Left colon (tissue), 2 donors: ENCODE measurements around the gene CAMK2B. TPM values are rescaled to one million over a fixed set of nuclear protein-coding genes. Genes with fewer than 3 reads are reported as not detected.
"Not testable (repeated sequence)": the region's sequence is repeated elsewhere in the genome, so short reads cannot be mapped to it uniquely, and the experiment has no call there.

Experiments used
- ATAC-seq: fragments of 200-7000 bp; cut with Tn5 transposase; one replicate; pipeline ENCODE4 v1.9.1; 2020; ENCODE audit warnings: mild to moderate bottlenecking, moderate library complexity
- DNase-seq, 2 donors: peaks; one replicate each; pipeline ENCODE4 v3.0.0-alpha.2; 2020
- intact Hi-C, 2 donors: fragments of 100-400 bp; cut with DNase I in 1 of 2; cut with micrococcal nuclease in 1 of 2; formaldehyde crosslinking; loops; one replicate each; pipeline versions ENCODE4 v1.11.2 to v1.14.0; 2022; cut with DNase I, micrococcal nuclease
- total RNA-seq, 2 donors: library from RNA; stranded (reverse); fragmentation: NEBNext Ultra II Directional; extraction: Animal tissue kit (Norgen Biotek cat#: 25700); gene quantifications; one replicate each; pipeline ENCODE4 v1.2.1, GENCODE V29; 2021
- donor health status: DM: no; HTN: no; CAD: no.
- donor health status: DM: yes; HTN: yes; CAD: no.

Gene CAMK2B
- total RNA-seq, 2 donors from 2014 or later: 0.61 to 0.76 TPM

DNA sequence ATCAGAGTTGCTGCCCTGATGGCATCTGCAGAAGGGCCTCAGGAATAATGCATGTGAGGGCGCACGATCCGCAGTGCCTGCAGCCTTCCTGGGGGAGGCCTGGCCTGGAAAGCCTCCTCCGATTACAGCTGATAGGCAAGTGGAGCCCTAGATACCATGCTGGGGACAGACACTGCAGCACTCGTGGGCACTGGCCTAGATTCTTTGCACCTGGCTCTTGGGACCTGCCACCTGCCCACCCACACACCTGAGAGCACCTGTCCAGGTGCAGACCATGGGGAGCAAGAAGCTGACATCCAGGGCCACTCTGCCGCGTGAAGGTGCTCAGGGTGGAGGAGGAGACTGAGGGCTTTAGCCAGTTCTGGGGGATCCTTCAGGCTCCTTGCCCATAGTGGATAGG, 109.9 kb downstream of the CAMK2B start:
- intact Hi-C loops: no loop called here
- DNase-seq (peak in 1 of 2 donors; percentile 10), ATAC-seq (no peak)

DNA sequence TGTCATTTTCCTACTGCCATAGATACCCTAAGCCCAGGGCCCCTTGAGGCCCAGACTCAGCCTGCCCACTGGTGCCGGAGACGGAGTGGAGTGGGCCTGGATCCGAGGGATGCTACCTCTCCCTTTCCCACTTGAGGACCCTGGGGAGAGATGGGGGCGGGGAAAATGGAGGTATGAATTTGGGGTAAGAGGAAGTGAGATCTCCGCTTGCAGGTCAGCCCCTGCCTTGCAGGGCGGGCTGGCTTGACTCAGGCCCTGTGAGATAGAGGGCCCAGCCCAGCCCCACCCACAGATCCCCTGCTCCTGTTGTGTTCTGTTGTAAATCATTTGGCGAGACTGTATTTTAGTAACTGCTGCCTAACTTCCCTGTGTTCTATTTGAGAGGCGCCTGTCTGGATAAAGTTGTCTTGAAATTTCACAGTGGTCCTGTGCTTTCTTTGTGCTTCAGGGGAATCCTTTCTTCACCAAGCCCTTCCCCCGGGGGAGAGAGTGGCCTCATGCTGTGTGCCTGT, 111.5 kb downstream of the CAMK2B start:
- intact Hi-C loops: no loop called here
- DNase-seq (peak in 1 of 2 donors; percentile 18), ATAC-seq (peak; percentile 13)

DNA sequence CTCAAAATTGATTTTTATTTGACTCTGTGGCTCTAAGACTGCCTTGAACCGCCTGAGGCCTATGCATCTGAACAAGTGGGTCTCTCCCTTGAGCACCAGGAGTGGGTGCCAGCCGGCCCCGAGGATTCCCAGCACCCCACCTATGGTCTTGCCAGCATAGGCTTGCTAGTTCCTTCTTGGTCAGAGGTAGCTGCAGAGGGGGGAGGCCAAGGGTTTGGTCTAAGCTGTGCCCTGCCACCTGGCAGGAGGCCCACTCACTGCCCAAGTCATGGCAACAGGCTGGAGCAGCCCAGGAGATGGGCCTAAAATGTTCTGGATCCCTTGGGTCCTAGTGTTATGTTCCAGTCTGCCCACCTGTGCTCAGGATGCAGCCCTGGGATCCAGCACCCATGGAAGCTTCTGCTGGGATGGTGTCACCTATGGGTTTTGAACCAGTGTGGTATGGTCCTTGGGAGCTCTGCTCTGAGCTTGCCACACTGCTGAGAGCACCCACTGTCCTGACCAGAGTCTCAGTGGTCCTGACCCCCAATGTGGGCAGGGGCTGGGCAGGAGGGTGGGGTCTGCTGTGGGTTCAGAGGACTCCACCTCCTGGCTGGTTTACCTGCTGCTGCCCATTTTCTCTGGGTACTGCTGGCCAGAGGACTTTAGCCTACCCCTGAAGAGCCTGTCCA, 112.1 kb downstream of the CAMK2B start:
- ATAC-seq (peak; percentile 21), DNase-seq (peak in 1 of 2 donors; percentile 18)
- intact Hi-C loops: no loop called here

- ATAC-seq (no peak), DNase-seq (peak in 1 of 2 donors; percentile 8)
- intact Hi-C loops: no loop called here
Observed at GRCh38 chr7:44212581-44213184, 112.7 kb downstream of the CAMK2B start.

DNA sequence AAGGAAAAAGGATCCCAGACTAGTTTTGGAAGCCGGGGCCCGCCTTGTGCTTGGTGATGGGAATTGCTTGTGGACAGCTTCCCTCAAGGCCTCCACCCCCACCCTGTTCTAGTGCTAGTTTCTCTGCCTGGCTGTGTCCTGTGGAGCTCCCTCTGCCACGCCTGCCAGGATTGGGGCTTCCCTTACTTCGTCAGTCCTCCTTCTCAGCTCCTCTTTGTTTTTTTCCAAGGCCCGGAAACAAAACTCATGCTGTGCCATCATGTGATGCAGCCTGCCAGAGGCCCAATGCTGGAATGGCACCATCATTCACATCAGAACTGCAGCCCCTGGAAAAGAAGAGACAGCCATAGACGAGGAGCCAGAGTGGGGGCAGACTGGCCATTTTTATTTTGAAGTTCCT, 113.4 kb downstream of the CAMK2B start:
- ATAC-seq (no peak), DNase-seq (peak in 1 of 2 donors; percentile 12)
- intact Hi-C loops: no loop called here

DNA sequence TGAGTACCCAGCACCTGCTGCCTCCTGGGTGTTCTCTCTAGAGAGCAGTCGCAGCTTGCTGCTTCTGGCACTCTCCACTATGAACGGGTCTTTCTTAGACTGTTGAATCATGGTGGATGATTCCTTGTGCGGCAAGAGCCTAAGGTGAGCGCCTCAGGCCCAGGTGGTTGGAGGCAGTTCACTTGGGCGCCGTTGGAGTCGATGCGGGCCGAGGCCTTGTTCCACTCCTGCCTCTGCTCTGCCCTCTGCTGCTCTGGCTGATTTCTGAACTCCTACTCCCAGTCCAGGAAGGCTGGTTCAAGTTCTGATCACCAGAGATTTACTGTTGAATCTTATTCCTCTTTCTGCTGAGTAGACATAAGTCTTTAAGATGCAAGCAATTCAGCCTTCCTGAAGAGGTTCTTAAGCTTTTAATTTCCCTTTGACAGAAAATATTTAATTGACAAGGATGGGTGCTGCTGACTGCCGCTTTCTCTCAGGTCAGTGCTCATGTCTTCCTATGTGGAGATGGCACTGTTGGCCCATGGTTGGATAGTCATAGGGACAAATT, 114.2 kb downstream of the CAMK2B start:
- intact Hi-C loops: no loop called here
- ATAC-seq: no peak
- peak in 1 of 2 donors; percentile 11 for DNase-seq

DNA sequence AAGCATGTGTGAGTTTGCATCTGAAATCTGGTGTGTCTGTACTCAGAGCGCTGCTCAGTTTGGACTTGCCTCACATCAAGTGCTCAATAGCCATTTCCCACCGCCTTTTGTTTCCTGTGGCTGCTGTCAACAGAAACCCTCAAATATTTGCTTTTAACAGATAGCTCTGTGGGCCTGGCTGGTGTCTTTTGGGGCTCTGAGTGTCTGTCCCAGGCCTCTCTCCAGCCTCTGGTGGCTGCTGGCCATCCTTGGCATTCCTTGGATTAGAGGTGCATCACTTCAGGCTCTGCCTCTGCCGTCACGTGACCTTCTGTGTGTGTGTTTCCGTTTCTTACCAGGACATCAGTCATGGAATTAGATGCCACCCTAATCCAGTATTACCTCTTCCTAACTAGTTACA, 115.3 kb downstream of the CAMK2B start:
- no peak for ATAC-seq

DNA sequence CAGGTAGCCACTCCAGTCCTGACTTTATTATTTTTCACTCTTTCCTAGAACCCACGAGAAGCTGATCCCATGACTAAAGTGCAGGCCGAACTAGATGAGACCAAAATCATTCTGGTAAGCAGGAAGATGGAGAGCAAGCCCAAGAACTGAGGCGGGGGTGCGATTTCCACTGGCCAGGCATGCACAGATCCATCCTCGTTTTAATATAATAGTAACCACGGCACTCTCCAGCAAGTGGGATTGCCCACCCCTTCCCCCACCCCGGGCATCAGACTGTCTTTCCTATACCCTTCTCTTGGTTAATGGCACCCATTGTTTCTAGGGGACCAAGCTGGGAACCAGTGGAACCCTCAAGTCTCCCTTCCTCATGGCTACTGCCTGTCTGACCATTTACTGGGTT, 117.3 kb downstream of the CAMK2B start:
- DNase-seq (peak in 1 of 2 donors; percentile 2), ATAC-seq (no peak)
- intact Hi-C loops: no loop called here

More for the DNA sequence above, 115.3 kb downstream of the CAMK2B start:
- DNase-seq: peak in 1 of 2 donors; percentile 6
- intact Hi-C loops: no loop called here

DNA sequence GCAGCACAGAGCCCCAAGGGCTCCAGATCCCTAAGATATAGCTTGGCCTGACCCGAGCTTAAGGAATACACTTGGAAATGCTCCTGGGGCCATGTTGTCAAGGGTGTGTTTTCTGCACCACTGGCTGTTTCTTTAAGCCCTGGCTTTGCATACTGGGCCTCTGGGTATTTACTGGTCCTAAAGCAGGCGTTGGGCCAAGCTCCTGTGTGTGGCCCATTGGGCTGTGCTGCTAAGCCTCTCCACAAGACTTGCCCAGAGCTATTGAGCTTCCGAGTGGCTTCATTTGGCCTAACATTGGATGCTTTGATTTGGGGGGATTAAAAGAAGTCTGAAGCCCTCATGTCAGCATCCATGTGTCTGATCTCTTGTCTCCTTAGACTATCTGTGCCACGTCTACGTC, 119.4 kb downstream of the CAMK2B start:
- intact Hi-C loops: no loop called here
- ATAC-seq (no peak), DNase-seq (no peak)

DNA sequence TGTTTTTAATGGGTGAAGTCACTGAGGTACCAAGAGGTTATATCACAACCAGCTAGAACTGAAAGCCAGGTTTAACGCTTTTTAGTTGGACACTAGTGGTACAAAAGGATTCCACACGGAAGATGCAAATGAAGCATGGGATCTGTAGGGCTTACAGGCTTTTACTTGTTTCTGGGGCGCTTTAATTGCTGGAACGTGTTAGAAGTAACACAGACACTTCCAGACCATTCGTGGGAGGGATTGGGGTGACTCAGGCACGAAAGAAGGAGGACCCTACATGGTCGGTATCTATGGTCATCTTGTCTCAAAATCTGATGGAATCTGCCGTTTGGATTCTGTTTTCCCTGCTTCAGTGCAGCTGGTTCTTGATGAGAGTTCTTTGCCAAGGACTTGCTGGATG, 123.6 kb downstream of the CAMK2B start:
- intact Hi-C loops: no loop called here
- DNase-seq: no peak
- ATAC-seq: no peak

DNA sequence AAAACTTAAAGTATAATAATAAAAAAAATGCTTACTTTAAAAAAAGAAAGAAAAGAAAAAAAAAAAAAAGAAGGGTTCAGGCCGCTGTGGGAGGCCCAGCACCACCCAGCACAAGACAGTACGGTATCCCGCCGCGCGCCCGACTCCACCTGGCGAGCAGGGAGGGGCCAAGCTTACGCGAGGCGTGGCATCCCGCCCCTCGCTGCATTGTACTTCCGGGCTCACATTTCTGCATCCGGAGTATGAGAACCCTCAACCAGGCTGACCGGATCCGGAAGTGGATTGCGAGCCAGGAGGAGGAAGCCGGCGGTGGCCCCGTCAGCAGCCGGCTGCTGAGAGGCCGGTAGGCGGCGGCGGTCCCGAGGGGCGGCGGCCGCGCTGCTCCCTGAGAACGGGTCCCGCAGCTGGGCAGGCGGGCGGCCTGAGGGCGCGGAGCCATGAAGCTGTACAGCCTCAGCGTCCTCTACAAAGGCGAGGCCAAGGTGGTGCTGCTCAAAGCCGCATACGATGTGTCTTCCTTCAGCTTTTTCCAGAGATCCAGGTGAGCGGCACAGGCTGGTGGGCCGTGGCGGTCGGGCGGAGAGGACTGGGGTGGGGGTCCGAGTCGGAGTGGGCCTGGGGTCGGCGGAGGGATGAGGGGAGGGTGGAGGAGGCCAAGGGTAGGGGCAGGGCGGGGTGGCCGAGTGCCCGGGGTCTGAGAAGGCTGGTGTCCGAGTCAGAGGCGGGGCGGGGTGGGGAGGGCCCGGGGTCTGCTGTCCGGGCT, 124.5 kb downstream of the CAMK2B start, which contains the start of gene YKT6:
YKT6 (plus strand) TSS at position 280 of the 763 bp plus-strand sequence; CDS start at position 438, 158 bp downstream.
- ATAC-seq (peak; percentile 100), DNase-seq (peak; percentile 95 to 97)
- intact Hi-C loops: no loop called here

DNA sequence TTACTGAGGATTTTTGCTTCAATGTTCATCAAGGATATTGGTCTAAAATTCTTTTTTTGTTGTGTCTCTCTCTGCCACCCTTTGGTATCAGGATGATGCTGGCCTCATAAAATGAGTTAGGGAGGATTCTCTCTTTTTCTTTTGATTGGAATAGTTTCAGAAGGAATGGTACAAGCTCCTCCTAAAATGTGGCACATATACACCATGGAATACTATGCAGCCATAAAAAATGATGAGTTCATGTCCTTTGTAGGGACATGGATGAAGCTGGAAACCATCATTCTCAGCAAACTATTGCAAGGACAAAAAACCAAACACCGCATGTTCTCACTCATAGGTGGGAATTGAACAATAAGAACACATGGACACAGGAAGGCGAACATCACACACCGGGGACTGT, 125.2 kb downstream of the CAMK2B start:
- DNase-seq, intact Hi-C loops, ATAC-seq: not testable (repeated sequence)

GRCh38 chr7:44197474-44197873, 127.9 kb downstream of the CAMK2B start:
- ATAC-seq: no peak
- intact Hi-C loops: no loop called here

DNA sequence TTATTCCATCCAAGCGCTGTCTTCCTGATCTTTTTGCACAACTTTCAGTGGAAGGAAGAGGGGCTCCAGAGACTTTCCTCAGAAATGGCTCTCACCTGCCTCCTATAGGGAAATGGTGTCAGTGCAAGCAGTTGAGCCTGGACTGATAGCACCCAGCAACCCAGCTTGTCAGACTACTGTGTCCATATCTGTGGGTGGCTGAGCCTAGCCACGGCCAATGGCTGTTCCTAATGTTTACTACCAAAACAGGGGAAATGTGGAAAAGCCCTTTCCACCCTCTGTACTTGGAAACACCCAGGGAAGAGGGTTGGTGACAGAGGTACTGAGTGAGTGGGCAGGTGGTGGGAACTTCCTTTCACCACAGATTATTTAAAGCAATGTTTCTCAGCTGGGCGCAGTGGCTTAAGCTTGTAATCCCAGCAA, 128.9 kb downstream of the CAMK2B start:
- DNase-seq (no peak), ATAC-seq (no peak)
- intact Hi-C loops: no loop called here

More at GRCh38 chr7:44197474-44197873, 127.9 kb downstream of the CAMK2B start:
- no peak for DNase-seq

DNA sequence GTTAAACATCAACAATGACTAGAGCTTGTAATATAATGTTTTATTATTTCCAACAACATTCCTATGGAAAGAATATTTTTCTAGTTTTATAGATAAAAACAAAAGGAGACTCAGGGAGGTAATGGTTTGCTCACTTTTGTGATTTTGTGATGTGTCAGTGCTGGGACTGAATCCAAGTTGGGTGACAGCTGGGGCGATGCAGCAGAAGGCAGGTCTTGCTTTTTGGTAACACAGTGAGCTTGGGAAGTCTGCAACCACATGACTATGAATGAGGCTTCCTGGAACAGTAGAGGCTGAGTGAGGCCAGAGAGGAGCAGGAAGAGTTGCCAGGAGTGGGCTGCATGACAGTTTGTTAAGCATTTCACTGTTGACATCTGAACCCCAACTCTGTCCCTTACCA, 129.5 kb downstream of the CAMK2B start:
- no peak for ATAC-seq
- no peak for DNase-seq
- intact Hi-C loops: no loop called here

GRCh38 chr7:44194562-44195145, 130.7 kb downstream of the CAMK2B start:
- intact Hi-C loops: no loop called here
- no peak for DNase-seq
- ATAC-seq: no peak

DNA sequence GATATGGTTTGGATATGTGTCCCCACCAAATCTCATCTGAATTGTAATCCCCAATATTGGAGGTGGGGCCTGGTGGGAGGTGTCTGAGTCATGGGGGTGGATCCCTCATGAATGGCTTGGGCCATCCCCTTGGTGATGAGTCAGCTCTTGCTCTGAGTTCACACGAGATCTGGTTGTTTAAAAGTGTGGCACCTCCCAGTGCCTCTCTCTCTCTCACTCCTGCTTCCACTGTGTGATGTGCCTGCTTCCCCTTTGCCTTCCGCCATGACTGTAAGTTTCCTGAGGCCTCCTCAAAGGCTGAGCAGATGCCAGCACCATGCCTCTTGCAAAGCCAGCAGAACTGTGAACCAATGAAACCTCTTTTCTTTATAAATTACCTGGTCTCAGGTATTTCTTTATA, 131.3 kb downstream of the CAMK2B start:
- intact Hi-C loops: no loop called here
- no peak for ATAC-seq

GRCh38 chr7:44193011-44193802, 132.2 kb downstream of the CAMK2B start:
- intact Hi-C loops: no loop called here
- ATAC-seq (no peak), DNase-seq (no peak)

More for the DNA sequence above, 131.3 kb downstream of the CAMK2B start:
- no peak for DNase-seq
